Testis (tissue), 2 donors: ENCODE results near the gene TEN1.

ENCODE experiments used
- CTCF ChIP-seq, 3 experiments: fragments of 450-650 bp in 2 of 3; fragments of 200-600 bp in 1 of 3; sonication (generic) in 1 of 3; IDR thresholded peaks; one replicate each; pipeline ENCODE4 v1.5.1; 2016 to 2019; ENCODE audit warnings: antibody characterized with exemption in 3 of 3, mild to moderate bottlenecking in 2 of 3, moderate library complexity in 1 of 3
- POLR2A ChIP-seq: fragments of 450-650 bp; IDR thresholded peaks from one replicate; pipeline ENCODE4 v1.6.1; 2017; ENCODE audit warnings: antibody characterized with exemption, mild to moderate bottlenecking, moderate library complexity

GRCh38 chr17:75932852-75933251 is 46.2 kb upstream of the TEN1 start:
- TF ChIP-seq CTCF (IDR thresholded peaks at IDR 0.05) (no peak), POLR2A (no peak)
